Uterus (tissue), 2 donors: ENCODE results near the gene SHROOM4.

Source experiments
- POLR2A ChIP-seq, 2 donors: fragments of 450-650 bp; IDR thresholded peaks; one replicate each; pipeline ENCODE4 v1.6.1; 2016; ENCODE audit warnings: antibody characterized with exemption in 2 of 2, mild to moderate bottlenecking in 1 of 2, moderate library complexity in 1 of 2
- TF ChIP-seq, protein P1 (sequence below), 4 experiments: fragments of 200-600 bp in 2 of 4; fragments of 450-650 bp in 2 of 4; sonication (generic) in 2 of 4; IDR thresholded peaks; one replicate each; pipeline ENCODE4 v1.5.1; 2016 to 2019; ENCODE audit warnings: antibody characterized with exemption in 4 of 4, mild to moderate bottlenecking in 2 of 4, moderate library complexity in 1 of 4

- TF ChIP-seq, protein P1, sequence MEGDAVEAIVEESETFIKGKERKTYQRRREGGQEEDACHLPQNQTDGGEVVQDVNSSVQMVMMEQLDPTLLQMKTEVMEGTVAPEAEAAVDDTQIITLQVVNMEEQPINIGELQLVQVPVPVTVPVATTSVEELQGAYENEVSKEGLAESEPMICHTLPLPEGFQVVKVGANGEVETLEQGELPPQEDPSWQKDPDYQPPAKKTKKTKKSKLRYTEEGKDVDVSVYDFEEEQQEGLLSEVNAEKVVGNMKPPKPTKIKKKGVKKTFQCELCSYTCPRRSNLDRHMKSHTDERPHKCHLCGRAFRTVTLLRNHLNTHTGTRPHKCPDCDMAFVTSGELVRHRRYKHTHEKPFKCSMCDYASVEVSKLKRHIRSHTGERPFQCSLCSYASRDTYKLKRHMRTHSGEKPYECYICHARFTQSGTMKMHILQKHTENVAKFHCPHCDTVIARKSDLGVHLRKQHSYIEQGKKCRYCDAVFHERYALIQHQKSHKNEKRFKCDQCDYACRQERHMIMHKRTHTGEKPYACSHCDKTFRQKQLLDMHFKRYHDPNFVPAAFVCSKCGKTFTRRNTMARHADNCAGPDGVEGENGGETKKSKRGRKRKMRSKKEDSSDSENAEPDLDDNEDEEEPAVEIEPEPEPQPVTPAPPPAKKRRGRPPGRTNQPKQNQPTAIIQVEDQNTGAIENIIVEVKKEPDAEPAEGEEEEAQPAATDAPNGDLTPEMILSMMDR (IDR thresholded peaks at IDR 0.05) = peak in 1 of 4 experiments; percentile 14
- no peak for TF ChIP-seq POLR2A (IDR thresholded peaks at IDR 0.05)
Measured at GRCh38 chrX:50680990-50681389, 133.0 kb downstream of the SHROOM4 start.
